ENCODE results near the gene ZNF598. TPM values are rescaled to one million over a fixed set of nuclear protein-coding genes. Genes with fewer than 3 reads are reported as not detected.

ZNF598 gene
- total RNA-seq, 1 donor from 2014 or later: 90.4 TPM

- H3K9me3 Mint-ChIP-seq (ENCODE audit: unreplicated experiment): peaks cover 7% of the 10 kb centered on the region
- DNase-seq: no peak
- H3K27ac Mint-ChIP-seq (ENCODE audit: unreplicated experiment): no peak overlapping the region
- H3K4me1 Mint-ChIP-seq (ENCODE audit: low read depth, unreplicated experiment): peaks cover 21% of the 10 kb centered on the region
- H3K36me3 Mint-ChIP-seq (ENCODE audit: unreplicated experiment): no peaks in the 10 kb centered on the region
- peaks cover 16% of the 10 kb centered on the region for H3K27me3 Mint-ChIP-seq (ENCODE audit: unreplicated experiment)
- H3K4me3 Mint-ChIP-seq (ENCODE audit: unreplicated experiment): peak overlapping the region; percentile 85
- TF ChIP-seq CTCF (IDR thresholded peaks at IDR 0.05; ENCODE audit: partially characterized antibody, unreplicated experiment): no peak
Measured at GRCh38 chr16:1985466-1986150, 24.0 kb downstream of the ZNF598 start.

GRCh38 chr16:1984347-1985225 lies 25.0 kb downstream of the ZNF598 start:
- Mint-ChIP-seq H3K27ac (ENCODE audit: unreplicated experiment) (peak overlapping the region; percentile 78), H3K4me1 (ENCODE audit: low read depth, unreplicated experiment) (peaks cover 21% of the 10 kb centered on the region), H3K36me3 (ENCODE audit: unreplicated experiment) (no peaks in the 10 kb centered on the region), H3K9me3 (ENCODE audit: unreplicated experiment) (peaks cover 7% of the 10 kb centered on the region), H3K27me3 (ENCODE audit: unreplicated experiment) (peaks cover 16% of the 10 kb centered on the region), H3K4me3 (ENCODE audit: unreplicated experiment) (peak overlapping the region; percentile 85)
- TF ChIP-seq CTCF (IDR thresholded peaks at IDR 0.05; ENCODE audit: partially characterized antibody, unreplicated experiment): no peak
- no peak for DNase-seq

GRCh38 chr16:1983544-1984346 lies 25.9 kb downstream of the ZNF598 start, which contains the start of gene GFER:
Gene GFER (plus strand): TSS chr16:1984193. CDS start chr16:1984219, 26 bp downstream.
- Mint-ChIP-seq H3K27ac (ENCODE audit: unreplicated experiment) (peak within 1 kb of the TSS; percentile 92), H3K27me3 (ENCODE audit: unreplicated experiment) (peaks cover 14% of the 10 kb centered on the region), H3K4me1 (ENCODE audit: low read depth, unreplicated experiment) (peaks cover 19% of the 10 kb centered on the region), H3K36me3 (ENCODE audit: unreplicated experiment) (no peaks in the 10 kb centered on the region), H3K4me3 (ENCODE audit: unreplicated experiment) (peak within 1 kb of the TSS; percentile 87), H3K9me3 (ENCODE audit: unreplicated experiment) (peaks cover 7% of the 10 kb centered on the region)
- DNase-seq: peak; percentile 97
- no peak for TF ChIP-seq CTCF (IDR thresholded peaks at IDR 0.05; ENCODE audit: partially characterized antibody, unreplicated experiment)

- no peak for TF ChIP-seq CTCF (IDR thresholded peaks at IDR 0.05; ENCODE audit: partially characterized antibody, unreplicated experiment)
- Mint-ChIP-seq H3K4me3 (ENCODE audit: unreplicated experiment) (peak overlapping the region; percentile 87), H3K4me1 (ENCODE audit: low read depth, unreplicated experiment) (peaks cover 16% of the 10 kb centered on the region), H3K27me3 (ENCODE audit: unreplicated experiment) (peaks cover 11% of the 10 kb centered on the region), H3K27ac (ENCODE audit: unreplicated experiment) (peak overlapping the region; percentile 92), H3K9me3 (ENCODE audit: unreplicated experiment) (peaks cover 2% of the 10 kb centered on the region), H3K36me3 (ENCODE audit: unreplicated experiment) (no peaks in the 10 kb centered on the region)
- DNase-seq: no peak
Measured at GRCh38 chr16:1982991-1983543, 26.6 kb downstream of the ZNF598 start.

Measured in glutamatergic neuron (in vitro differentiated cells).